ENCODE results near the gene NPIPA5. TPM values are rescaled to one million over a fixed set of nuclear protein-coding genes. Genes with fewer than 3 reads are reported as not detected.
A peak's percentile ranks its signal among the peaks of the same experiment; 100 is the strongest.
"Not testable (repeated sequence)": the region's sequence is repeated elsewhere in the genome, so short reads cannot be mapped to it uniquely, and the experiment has no call there.

The NPIPA5 gene
- total RNA-seq, 1 donor from 2014 or later, result not detected

DNA sequence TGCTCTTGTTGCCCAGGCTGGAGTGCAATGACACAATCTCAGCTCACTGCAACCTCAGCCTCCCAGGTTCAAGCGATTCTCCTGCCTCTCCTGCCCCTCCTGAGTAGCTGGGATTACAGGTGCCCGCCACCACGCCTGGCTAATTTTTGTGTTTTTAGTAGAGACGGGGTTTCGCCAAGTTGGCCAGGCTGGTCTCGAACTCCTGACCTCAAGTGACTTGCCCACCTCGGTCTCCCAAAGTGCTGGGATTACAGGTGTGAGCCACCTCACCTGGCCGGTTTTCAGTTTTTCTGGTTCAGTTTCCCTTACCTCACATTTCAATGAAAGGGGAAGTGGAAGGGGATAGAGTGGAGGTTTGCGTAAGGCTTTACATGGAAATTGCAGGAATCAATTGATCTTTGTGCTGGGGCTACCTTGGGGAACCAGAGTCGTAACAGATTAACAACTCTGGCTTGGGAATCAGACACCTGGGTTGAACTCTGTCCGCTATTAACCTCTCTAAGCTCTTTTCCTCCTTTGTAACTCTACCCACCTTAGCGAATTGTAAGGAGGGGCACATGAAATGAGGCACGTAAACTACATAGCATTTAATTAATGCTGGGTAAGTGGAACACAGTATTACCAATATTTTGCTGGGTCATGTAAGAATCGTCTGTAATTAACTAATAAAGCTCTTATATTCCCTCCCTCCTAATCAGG, 20.7 kb upstream of the NPIPA5 start:
- Histone ChIP-seq H3F3A (ENCODE audit: low read depth) (no peaks in the 10 kb centered on the region), H3K27me3 (peaks cover 13% of the 10 kb centered on the region), H2AFZ (replicated peaks) (no peak overlapping the region), H3K4me2 (no peak overlapping the region), H3K9me3 (ENCODE audit: low read depth) (no peaks in the 10 kb centered on the region), H3K4me3 (no peak overlapping the region), H3K9ac (no peak overlapping the region), H3K36me3 (no peaks in the 10 kb centered on the region), H3K27ac (no peak overlapping the region), H3K79me2 (ENCODE audit: low read depth) (no peaks in the 10 kb centered on the region), H4K20me1 (ENCODE audit: low read depth) (no peaks in the 10 kb centered on the region), H3K4me1 (no peaks in the 10 kb centered on the region)
- Mint-ChIP-seq H3K9me3 (no peaks in the 10 kb centered on the region), H3K27ac (no peak overlapping the region), H3K4me3 (no peak overlapping the region), H3K4me1 (no peaks in the 10 kb centered on the region), H3K36me3 (no peaks in the 10 kb centered on the region), H3K27me3 (ENCODE audit: insufficient read depth, low read depth) (peaks cover 11% of the 10 kb centered on the region)
- DNase-seq (ENCODE audit: low spot score), result no peak
- TF ChIP-seq EZH2 (IDR thresholded peaks at IDR 0.05) (no peak), EZH2phosphoT487 (IDR thresholded peaks at IDR 0.05) (no peak)
- TF ChIP-seq, protein P1, sequence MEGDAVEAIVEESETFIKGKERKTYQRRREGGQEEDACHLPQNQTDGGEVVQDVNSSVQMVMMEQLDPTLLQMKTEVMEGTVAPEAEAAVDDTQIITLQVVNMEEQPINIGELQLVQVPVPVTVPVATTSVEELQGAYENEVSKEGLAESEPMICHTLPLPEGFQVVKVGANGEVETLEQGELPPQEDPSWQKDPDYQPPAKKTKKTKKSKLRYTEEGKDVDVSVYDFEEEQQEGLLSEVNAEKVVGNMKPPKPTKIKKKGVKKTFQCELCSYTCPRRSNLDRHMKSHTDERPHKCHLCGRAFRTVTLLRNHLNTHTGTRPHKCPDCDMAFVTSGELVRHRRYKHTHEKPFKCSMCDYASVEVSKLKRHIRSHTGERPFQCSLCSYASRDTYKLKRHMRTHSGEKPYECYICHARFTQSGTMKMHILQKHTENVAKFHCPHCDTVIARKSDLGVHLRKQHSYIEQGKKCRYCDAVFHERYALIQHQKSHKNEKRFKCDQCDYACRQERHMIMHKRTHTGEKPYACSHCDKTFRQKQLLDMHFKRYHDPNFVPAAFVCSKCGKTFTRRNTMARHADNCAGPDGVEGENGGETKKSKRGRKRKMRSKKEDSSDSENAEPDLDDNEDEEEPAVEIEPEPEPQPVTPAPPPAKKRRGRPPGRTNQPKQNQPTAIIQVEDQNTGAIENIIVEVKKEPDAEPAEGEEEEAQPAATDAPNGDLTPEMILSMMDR (IDR thresholded peaks at IDR 0.05), result no peak

DNA sequence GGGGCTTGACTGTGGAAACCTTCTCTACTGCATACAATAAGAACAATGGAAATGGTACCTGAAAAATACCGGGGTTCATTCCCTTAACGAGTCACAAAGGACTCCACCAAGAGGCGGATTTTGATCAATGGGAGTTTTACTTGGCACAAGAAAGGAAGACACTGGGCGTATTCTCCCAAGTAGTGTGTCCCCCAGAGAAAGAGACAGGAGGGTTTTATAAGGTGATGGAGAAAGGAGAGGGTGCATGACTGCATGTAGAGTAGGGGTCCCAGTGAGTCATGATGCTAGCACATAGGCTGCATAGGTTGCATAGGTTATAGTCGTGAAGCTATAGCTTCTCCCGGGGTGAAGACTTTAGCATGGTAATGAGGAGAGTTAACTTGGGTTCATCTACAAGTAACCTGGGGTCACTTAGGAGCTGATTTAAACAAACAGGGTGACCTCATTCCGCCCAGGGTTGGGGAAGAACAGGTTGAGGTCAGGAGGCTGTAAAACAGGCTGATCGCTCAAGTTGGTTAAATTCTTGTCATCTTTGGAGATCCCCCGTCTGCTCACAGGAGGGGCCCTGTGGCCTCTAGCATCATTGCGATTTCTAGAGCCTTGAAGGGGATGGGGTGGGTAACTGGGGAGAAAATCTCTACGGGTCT, 19.0 kb upstream of the NPIPA5 start:
- H3F3A ChIP-seq (ENCODE audit: low read depth), result no peaks in the 10 kb centered on the region
- H3K27ac Mint-ChIP-seq, result no peak overlapping the region
- H3K4me3 ChIP-seq, result no peak overlapping the region

DNA sequence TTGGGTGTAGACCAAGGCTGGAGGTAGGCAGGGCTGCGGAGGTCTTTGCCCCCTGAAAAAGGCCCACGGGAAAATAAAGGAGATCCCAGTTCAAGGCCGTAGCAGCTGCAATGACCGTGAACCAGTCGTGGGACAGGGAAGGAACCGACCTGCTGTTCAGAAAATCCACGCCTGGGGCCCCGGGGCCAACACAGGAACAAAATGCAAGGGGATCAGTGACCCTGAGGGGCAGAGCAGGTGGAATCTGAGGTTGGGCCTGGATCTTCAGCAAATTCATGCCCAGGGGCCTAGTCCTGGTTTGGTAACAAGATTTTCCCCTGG, 18.4 kb upstream of the NPIPA5 start:
- H3K4me3 ChIP-seq; H3K27me3 Mint-ChIP-seq (ENCODE audit: insufficient read depth, low read depth); H3K4me2 ChIP-seq: not testable (repeated sequence)

More for the DNA sequence above, 19.0 kb upstream of the NPIPA5 start:
- Mint-ChIP-seq H3K36me3 (no peaks in the 10 kb centered on the region), H3K27me3 (ENCODE audit: insufficient read depth, low read depth) (peaks cover 10% of the 10 kb centered on the region), H3K4me1 (no peaks in the 10 kb centered on the region), H3K9me3 (no peaks in the 10 kb centered on the region), H3K4me3 (no peak overlapping the region)
- H3K79me2 ChIP-seq (ENCODE audit: low read depth), result no peaks in the 10 kb centered on the region
- TF ChIP-seq EZH2phosphoT487 (IDR thresholded peaks at IDR 0.05) (no peak), EZH2 (IDR thresholded peaks at IDR 0.05) (no peak)
- TF ChIP-seq, protein P1 (IDR thresholded peaks at IDR 0.05), result no peak
- no peak overlapping the region for H3K9ac ChIP-seq
- no peak overlapping the region for H2AFZ ChIP-seq (replicated peaks)
- no peaks in the 10 kb centered on the region for H3K4me1 ChIP-seq
- no peak overlapping the region for H3K4me2 ChIP-seq
- no peaks in the 10 kb centered on the region for H3K9me3 ChIP-seq (ENCODE audit: low read depth)
- no peak overlapping the region for H3K27ac ChIP-seq
- H3K36me3 ChIP-seq, result no peaks in the 10 kb centered on the region
- H4K20me1 ChIP-seq (ENCODE audit: low read depth), result no peaks in the 10 kb centered on the region
- no peak for DNase-seq (ENCODE audit: low spot score)
- H3K27me3 ChIP-seq, result peaks cover 13% of the 10 kb centered on the region

DNA sequence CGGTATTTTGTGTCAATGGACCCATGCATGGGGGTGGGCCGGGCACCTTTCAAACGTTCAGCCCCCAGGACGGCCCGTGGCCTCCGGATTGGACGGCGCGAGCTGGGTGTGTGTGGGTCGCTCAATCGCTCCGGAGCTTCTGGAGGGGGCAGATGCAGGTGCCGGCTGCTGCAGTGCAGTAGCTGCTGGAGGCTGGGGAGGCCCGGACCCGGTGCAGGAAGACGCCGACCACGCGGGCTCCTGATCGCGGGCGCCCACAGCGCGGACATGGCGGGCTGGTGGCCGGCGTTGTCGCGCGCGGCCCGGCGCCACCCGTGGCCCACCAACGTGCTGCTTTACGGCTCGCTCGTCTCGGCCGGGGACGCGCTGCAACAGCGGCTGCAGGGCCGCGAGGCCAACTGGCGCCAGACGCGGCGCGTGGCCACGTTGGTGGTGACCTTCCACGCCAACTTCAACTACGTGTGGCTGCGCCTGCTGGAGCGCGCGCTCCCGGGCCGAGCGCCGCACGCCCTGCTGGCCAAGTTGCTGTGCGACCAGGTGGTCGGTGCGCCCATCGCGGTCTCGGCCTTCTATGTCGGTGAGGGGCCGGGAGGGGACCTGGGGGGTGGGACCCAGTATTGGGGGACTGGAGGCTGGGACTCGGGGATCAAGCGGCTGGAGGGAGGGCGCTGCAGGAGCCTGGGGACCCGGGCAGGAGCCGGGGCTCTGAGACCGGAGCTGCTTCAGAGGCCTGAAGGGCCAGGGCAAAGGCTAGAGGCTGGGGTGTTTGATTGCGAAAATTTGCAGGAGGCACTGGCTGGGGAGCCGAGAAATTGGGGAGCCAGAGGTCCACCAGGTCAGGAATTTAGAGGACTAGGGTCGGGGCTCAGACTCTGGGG, 17.8 kb upstream of the NPIPA5 start, which contains the start of gene MPV17L:
TSS of gene MPV17L (plus strand) at position 124 of the 878 bp plus-strand sequence. CDS start at position 268, 144 bp downstream.
- not testable (repeated sequence) for H3K27ac Mint-ChIP-seq; H3K27ac ChIP-seq; H3K36me3 Mint-ChIP-seq; H3F3A ChIP-seq (ENCODE audit: low read depth); H3K4me1 ChIP-seq; H4K20me1 ChIP-seq (ENCODE audit: low read depth); H3K9me3 Mint-ChIP-seq; H3K9ac ChIP-seq; H3K79me2 ChIP-seq (ENCODE audit: low read depth); H3K36me3 ChIP-seq; H3K4me1 Mint-ChIP-seq; H3K9me3 ChIP-seq (ENCODE audit: low read depth); H3K27me3 Mint-ChIP-seq (ENCODE audit: insufficient read depth, low read depth)
- Histone ChIP-seq H3K27me3 (peaks cover 13% of the 10 kb centered on the region), H3K4me3 (peak within 1 kb of the TSS; percentile 47), H3K4me2 (peak within 1 kb of the TSS; percentile 70), H2AFZ (replicated peaks) (peak within 1 kb of the TSS; percentile 87)
- H3K4me3 Mint-ChIP-seq, result peak within 1 kb of the TSS; percentile 75
- peak; percentile 26 for DNase-seq (ENCODE audit: low spot score)

More for the DNA sequence above, 18.4 kb upstream of the NPIPA5 start:
- not testable (repeated sequence) for H3K36me3 ChIP-seq; H3K4me1 ChIP-seq; H3K9me3 ChIP-seq (ENCODE audit: low read depth); H3K4me1 Mint-ChIP-seq; H3K9ac ChIP-seq; H2AFZ ChIP-seq (replicated peaks); H3K36me3 Mint-ChIP-seq; H4K20me1 ChIP-seq (ENCODE audit: low read depth); DNase-seq (ENCODE audit: low spot score); H3K27ac ChIP-seq; H3K27ac Mint-ChIP-seq; H3K79me2 ChIP-seq (ENCODE audit: low read depth); H3K9me3 Mint-ChIP-seq; H3F3A ChIP-seq (ENCODE audit: low read depth)
- peaks cover 13% of the 10 kb centered on the region for H3K27me3 ChIP-seq
- peak overlapping the region; percentile 75 for H3K4me3 Mint-ChIP-seq

DNA sequence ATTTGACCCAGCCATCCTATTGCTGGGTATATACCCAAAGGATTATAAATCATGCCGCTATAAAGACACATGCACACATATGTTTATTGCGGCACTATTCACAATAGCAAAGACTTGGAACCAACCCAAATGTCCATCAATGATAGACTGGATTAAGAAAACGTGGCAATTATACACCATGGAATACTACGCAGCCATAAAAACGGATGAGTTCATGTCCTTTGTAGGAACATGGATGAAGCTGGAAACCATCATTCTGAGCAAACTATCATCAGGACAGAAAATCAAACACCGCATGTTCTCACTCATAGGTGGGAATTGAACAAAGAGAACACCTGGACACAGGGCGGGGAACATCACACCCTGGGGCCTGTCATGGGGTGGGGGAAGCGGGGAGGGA, 14.9 kb upstream of the NPIPA5 start:
- not testable (repeated sequence) for H4K20me1 ChIP-seq (ENCODE audit: low read depth); H2AFZ ChIP-seq (replicated peaks); H3K36me3 ChIP-seq; H3K4me3 Mint-ChIP-seq; H3K27ac ChIP-seq; DNase-seq (ENCODE audit: low spot score); H3K4me1 Mint-ChIP-seq; H3K9ac ChIP-seq; H3K27me3 Mint-ChIP-seq (ENCODE audit: insufficient read depth, low read depth); H3K4me2 ChIP-seq; H3F3A ChIP-seq (ENCODE audit: low read depth); H3K4me1 ChIP-seq; H3K4me3 ChIP-seq; H3K9me3 ChIP-seq (ENCODE audit: low read depth); H3K36me3 Mint-ChIP-seq; H3K27ac Mint-ChIP-seq; H3K79me2 ChIP-seq (ENCODE audit: low read depth); H3K9me3 Mint-ChIP-seq
- H3K27me3 ChIP-seq, result peaks cover 13% of the 10 kb centered on the region

DNA sequence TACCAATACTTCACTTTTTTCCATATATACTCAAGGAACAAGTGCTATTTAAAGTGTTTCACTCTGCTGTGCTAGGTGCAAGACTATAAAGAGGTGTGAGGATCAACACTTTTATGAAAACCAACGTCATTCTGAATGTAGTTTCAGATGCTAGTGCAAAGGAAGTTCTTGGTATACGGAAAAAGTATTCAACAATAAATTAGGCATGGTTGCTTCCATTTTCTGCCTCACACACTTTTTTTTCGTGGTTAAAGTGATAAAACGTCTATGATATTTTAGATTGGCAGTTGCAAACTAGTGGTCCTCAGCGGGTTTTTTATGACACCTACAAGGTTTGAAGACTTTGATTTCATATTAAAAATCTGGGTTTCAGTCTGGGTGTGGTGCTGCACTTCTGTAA, 11.8 kb upstream of the NPIPA5 start:
- H3K9ac ChIP-seq; H2AFZ ChIP-seq (replicated peaks); H3K4me3 ChIP-seq; H3K27ac ChIP-seq; H4K20me1 ChIP-seq (ENCODE audit: low read depth); H3K4me3 Mint-ChIP-seq; H3K9me3 ChIP-seq (ENCODE audit: low read depth); H3K27me3 Mint-ChIP-seq (ENCODE audit: insufficient read depth, low read depth); H3K27me3 ChIP-seq; H3K27ac Mint-ChIP-seq; H3F3A ChIP-seq (ENCODE audit: low read depth); H3K4me2 ChIP-seq; DNase-seq (ENCODE audit: low spot score); H3K9me3 Mint-ChIP-seq; H3K4me1 Mint-ChIP-seq; H3K79me2 ChIP-seq (ENCODE audit: low read depth); H3K36me3 ChIP-seq; H3K4me1 ChIP-seq; H3K36me3 Mint-ChIP-seq: not testable (repeated sequence)

All from neural progenitor cell (in vitro differentiated cells).